WTC11 (cell line): ENCODE measurements around the gene ZFHX2. TPM values are rescaled to one million over a fixed set of nuclear protein-coding genes. Genes with fewer than 3 reads are reported as not detected.

ENCODE experiments used
- ATAC-seq: fragments of 200-7000 bp; cut with Tn5 transposase; 2 replicates; pipeline ENCODE4 v1.10.0; 2021; ENCODE audit warnings: mild to moderate bottlenecking, moderate library complexity
- CTCF ChIA-PET: fragments of 300-600 bp; sonication (Branson Sonifier 250); formaldehyde crosslinking; loops from one replicate; lab custom pipeline; 2021; ENCODE audit warnings: antibody characterized with exemption; lab: Charles Lee
- POLR2A ChIA-PET: fragments of 350-600 bp; sonication (Branson Sonifier 250); formaldehyde crosslinking; loops from one replicate; lab custom pipeline; 2021; ENCODE audit warnings: antibody characterized with exemption; lab: Charles Lee
- DNase-seq: peaks from one replicate; pipeline ENCODE4 v3.0.0; 2021; ENCODE audit warnings: low spot score
- H3K27ac Mint-ChIP-seq: 2 replicates; pipeline ENCODE4 v1.8.0; 2021; ENCODE audit warnings: mixed read lengths
- H3K27me3 Mint-ChIP-seq: 2 replicates; pipeline ENCODE4 v1.8.0; 2021; ENCODE audit warnings: low read depth, mild to moderate bottlenecking, moderate library complexity, mixed read lengths
- H3K36me3 Mint-ChIP-seq: 2 replicates; pipeline ENCODE4 v1.8.0; 2021; ENCODE audit warnings: mixed read lengths
- H3K4me1 Mint-ChIP-seq: 2 replicates; pipeline ENCODE4 v1.8.0; 2022; ENCODE audit warnings: mixed read lengths
- H3K4me3 Mint-ChIP-seq: 2 replicates; pipeline ENCODE4 v1.8.0; 2021; ENCODE audit warnings: mild to moderate bottlenecking, moderate library complexity, mixed read lengths
- H3K9me3 Mint-ChIP-seq: 2 replicates; pipeline ENCODE4 v1.8.0; 2021; ENCODE audit warnings: mixed read lengths
- CDX4 ChIP-seq: fragments of 250-450 bp; sonication (Bioruptor Pico); IDR thresholded peaks from 2 replicates; pipeline ENCODE4 v1.9.0; 2021; ENCODE audit warnings: moderate library complexity, mild to moderate bottlenecking, inconsistent platforms, borderline replicate concordance
- CTCF ChIP-seq: fragments of 200-600 bp; IDR thresholded peaks from 2 replicates; pipeline ENCODE4 v1.8.0; 2022; ENCODE audit warnings: antibody characterized with exemption
- EMX1 ChIP-seq: fragments of 250-450 bp; sonication (Bioruptor Pico); IDR thresholded peaks from 2 replicates; pipeline ENCODE4 v1.8.0; 2021; ENCODE audit warnings: mild to moderate bottlenecking
- ETV6 ChIP-seq: sonication (generic); formaldehyde crosslinking; IDR thresholded peaks from 2 replicates; pipeline ENCODE4 v1.8.1; 2022; ENCODE audit warnings: mild to moderate bottlenecking, missing genetic modification reagents
- NR1H2 ChIP-seq: sonication (generic); formaldehyde crosslinking; IDR thresholded peaks from 2 replicates; pipeline ENCODE4 v1.9.0; 2021; ENCODE audit warnings: mild to moderate bottlenecking, moderate library complexity, missing genetic modification reagents
- RORB ChIP-seq: fragments of 250-450 bp; sonication (Bioruptor Pico); IDR thresholded peaks from 2 replicates; pipeline ENCODE4 v1.9.0; 2021; ENCODE audit warnings: mild to moderate bottlenecking
- TEAD1 ChIP-seq: sonication (generic); formaldehyde crosslinking; IDR thresholded peaks from 2 replicates; pipeline ENCODE4 v1.8.0; 2022; ENCODE audit warnings: mild to moderate bottlenecking, missing genetic modification reagents
- TEAD4 ChIP-seq: sonication (generic); formaldehyde crosslinking; IDR thresholded peaks from 2 replicates; pipeline ENCODE4 v1.8.0; 2022; ENCODE audit warnings: mild to moderate bottlenecking, missing genetic modification reagents
- USF1 ChIP-seq: sonication (generic); formaldehyde crosslinking; IDR thresholded peaks from 2 replicates; pipeline ENCODE4 v1.8.0; 2022; ENCODE audit warnings: mild to moderate bottlenecking, missing genetic modification reagents
- USF2 ChIP-seq: sonication (generic); formaldehyde crosslinking; IDR thresholded peaks from 2 replicates; pipeline ENCODE4 v1.8.1; 2023; ENCODE audit warnings: mild to moderate bottlenecking, missing genetic modification reagents, moderate library complexity
- ZNF281 ChIP-seq: sonication (generic); formaldehyde crosslinking; IDR thresholded peaks from 2 replicates; pipeline ENCODE4 v1.8.0; 2023; ENCODE audit warnings: mild to moderate bottlenecking, missing genetic modification reagents
- ZNF416 ChIP-seq: fragments of 250-450 bp; sonication (Bioruptor Pico); IDR thresholded peaks from 2 replicates; pipeline ENCODE4 v1.9.0; 2021; ENCODE audit warnings: mild to moderate bottlenecking, inconsistent platforms
- total RNA-seq: library from RNA; stranded (reverse); gene quantifications from 3 replicates; pipeline ENCODE4 v1.2.3, GENCODE V29; 2021

Gene ZFHX2
- total RNA-seq, 1 experiment from 2014 or later: 16.4 TPM

GRCh38 chr14:23481362-23481970, 70.1 kb downstream of the ZFHX2 start:
- no peak for DNase-seq
- Mint-ChIP-seq H3K9me3 (no peaks in the 10 kb centered on the region), H3K4me3 (no peak overlapping the region; the same call in 1 of the 2 replicates), H3K27ac (0 out of 2 replicates have a peak overlapping the region, but pooled peaks have one; percentile 81), H3K36me3 (peaks cover 17% of the 10 kb centered on the region), H3K27me3 (no peaks in the 10 kb centered on the region), H3K4me1 (peaks cover 56% of the 10 kb centered on the region)
- POLR2A ChIA-PET: interaction anchor here (1.0 to 6.0 kb wide), 5 partner anchors 42 to 81 kb away, joined by 4 to 73 read pairs (median 7); partner anchors contain the start of gene THTPA
- ATAC-seq: peak; percentile 14; the same call in 1 of the 2 replicates
- CTCF ChIA-PET: interaction anchor here (0.6 to 13.9 kb wide), 23 partner anchors 13 to 613 kb away, joined by 3 to 377 read pairs (median 5); partner anchors contain the start of genes AP1G2, PCK2 and THTPA
- TF ChIP-seq RORB (CRISPR knock-in tag): no peak
- TF ChIP-seq USF1 (CRISPR knock-in tag): peak; percentile 45; the same call in 1 of the 2 replicates
- 0 out of 2 replicates have a peak, but pooled peaks have one; percentile 39 for TF ChIP-seq TEAD1

- no peak for ATAC-seq
- TF ChIP-seq NR1H2 (CRISPR knock-in tag): no peak
- TF ChIP-seq ETV6: no peak
- peak; percentile 59 for TF ChIP-seq CTCF
- TF ChIP-seq, all 79 proteins: peak for 1
- Mint-ChIP-seq H3K27ac (no peak overlapping the region), H3K4me1 (peaks cover 24% of the 10 kb centered on the region), H3K27me3 (no peaks in the 10 kb centered on the region), H3K36me3 (peaks cover 39% of the 10 kb centered on the region), H3K4me3 (no peak overlapping the region), H3K9me3 (no peaks in the 10 kb centered on the region)
- CTCF ChIA-PET: interaction anchor here (0.5 to 13.9 kb wide), 29 partner anchors 9 to 649 kb away, joined by 3 to 377 read pairs (median 4); partner anchors contain the start of genes AP1G2, NGDN, THTPA and ZFHX2
- POLR2A ChIA-PET: interaction anchor here (0.7 to 2.6 kb wide), 3 partner anchors 24 to 77 kb away, joined by 3 to 12 read pairs (median 3); no protein-coding TSS in a partner anchor
- DNase-seq: peak; percentile 49
Observed at GRCh38 chr14:23478109-23478759, 73.3 kb downstream of the ZFHX2 start.

- Mint-ChIP-seq H3K36me3 (peaks cover 36% of the 10 kb centered on the region), H3K4me3 (no peak overlapping the region), H3K27ac (no peak overlapping the region), H3K27me3 (peaks cover 17% of the 10 kb centered on the region), H3K9me3 (no peaks in the 10 kb centered on the region), H3K4me1 (peaks cover 8% of the 10 kb centered on the region)
- DNase-seq: no peak
- POLR2A ChIA-PET: no interaction called here
- no peak for ATAC-seq
- TF ChIP-seq EMX1 (CRISPR knock-in tag): no peak
- TF ChIP-seq ZNF281 (CRISPR knock-in tag): no peak
- no peak for TF ChIP-seq CDX4 (CRISPR knock-in tag)
- TF ChIP-seq ZNF416 (CRISPR knock-in tag): no peak
- no peak for TF ChIP-seq USF2 (CRISPR knock-in tag)
- no peak for TF ChIP-seq TEAD4 (CRISPR knock-in tag)
- CTCF ChIA-PET: no interaction called here
Observed at GRCh38 chr14:23470947-23471346, 80.6 kb downstream of the ZFHX2 start.

Other genes with a start within 250 kb of the ZFHX2 start
- gene PPP1R3E, start 248.9 kb downstream of the ZFHX2 start, total RNA-seq: 4.1 to 7.4 TPM (median 5.9 TPM) in 3 replicates
- 15.5 to 18.2 TPM (median 16.9 TPM) in 3 replicates for gene BCL2L2, start 244.9 kb downstream of the ZFHX2 start, total RNA-seq
- gene PABPN1, start 230.3 kb downstream of the ZFHX2 start, total RNA-seq: 290 to 321 TPM (median 295 TPM) in 3 replicates
- 42.3 to 52.4 TPM (median 51.4 TPM) in 3 replicates for gene SLC22A17, start 198.9 kb downstream of the ZFHX2 start, total RNA-seq
- gene EFS, start 186.6 kb downstream of the ZFHX2 start, total RNA-seq: 35.3 to 47.4 TPM (median 43.5 TPM) in 3 replicates
- 0.24 TPM in 1 of 3 replicates, not detected in the others for gene IL25, start 179.0 kb downstream of the ZFHX2 start, total RNA-seq
- 0.24 to 0.41 TPM (median 0.39 TPM) in 3 replicates for gene CMTM5, start 174.7 kb downstream of the ZFHX2 start, total RNA-seq
- gene MYH6, start 143.5 kb downstream of the ZFHX2 start, total RNA-seq: 0.09 to 0.14 TPM (median 0.09 TPM) in 3 replicates
- 0.02 TPM in 1 of 3 replicates, not detected in the others for gene MYH7, start 116.1 kb downstream of the ZFHX2 start, total RNA-seq
- 37.4 to 45.5 TPM (median 43.3 TPM) in 3 replicates for gene NGDN, start 82.1 kb downstream of the ZFHX2 start, total RNA-seq
- 20.0 to 26.2 TPM (median 25.4 TPM) in 3 replicates for gene THTPA, start 4.5 kb upstream of the ZFHX2 start, total RNA-seq
- 108 to 122 TPM (median 115 TPM) in 3 replicates for gene AP1G2, start 16.0 kb upstream of the ZFHX2 start, total RNA-seq
- 50.1 to 62.0 TPM (median 60.0 TPM) in 3 replicates for gene JPH4, start 27.0 kb upstream of the ZFHX2 start, total RNA-seq
- 1.8 to 4.5 TPM (median 1.8 TPM) in 3 replicates for gene DHRS2, start 84.6 kb upstream of the ZFHX2 start, total RNA-seq